HG03457 (cell line): ENCODE measurements around the gene VOPP1.
"Not testable (repeated sequence)": the region's sequence is repeated elsewhere in the genome, so short reads cannot be mapped to it uniquely, and the experiment has no call there.

Experiments
- ATAC-seq: cut with Tn5 transposase; IDR thresholded peaks from one replicate; pipeline ENCODE4 v1.9.1; 2021; ENCODE audit warnings: moderate number of reproducible peaks; ENCODE audit not compliant: unreplicated experiment

Gene VOPP1

DNA sequence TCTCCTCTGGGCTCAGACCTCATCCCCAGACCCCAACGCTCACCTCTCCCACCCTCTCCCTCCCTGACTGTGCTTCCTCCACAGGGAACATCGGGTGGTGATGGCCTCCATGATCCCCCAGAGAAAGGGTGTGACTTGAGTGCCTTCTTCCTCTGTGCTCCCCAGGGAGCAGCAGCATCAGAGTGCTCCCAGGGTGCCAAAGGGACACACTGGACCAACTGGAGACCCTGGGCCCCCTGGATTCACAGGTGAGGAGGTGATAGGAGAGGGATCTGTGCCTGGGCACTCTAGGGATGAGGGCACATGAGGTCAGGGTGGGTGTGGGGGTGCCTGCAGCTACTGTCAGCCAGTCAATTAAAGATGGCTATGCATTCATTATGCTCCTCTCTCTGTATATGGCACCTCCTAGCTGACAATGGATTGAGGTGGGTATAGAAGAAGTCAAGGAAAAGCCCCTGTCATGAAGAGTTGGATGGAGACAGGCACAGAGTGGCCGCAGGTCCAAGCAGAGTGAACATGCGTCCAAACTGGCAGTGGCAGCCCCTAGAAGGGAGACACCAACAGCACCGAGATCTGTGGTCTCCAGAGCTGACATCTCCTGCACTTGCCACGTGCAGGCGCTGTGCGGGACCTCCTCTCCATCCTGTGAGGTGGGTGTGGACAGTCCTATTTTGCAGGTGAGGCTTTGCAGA lies 15.5 kb upstream of the VOPP1 start:
- no peak for ATAC-seq

- not testable (repeated sequence) for ATAC-seq
Measured at GRCh38 chr7:55582656-55583055, 10.4 kb upstream of the VOPP1 start.

DNA sequence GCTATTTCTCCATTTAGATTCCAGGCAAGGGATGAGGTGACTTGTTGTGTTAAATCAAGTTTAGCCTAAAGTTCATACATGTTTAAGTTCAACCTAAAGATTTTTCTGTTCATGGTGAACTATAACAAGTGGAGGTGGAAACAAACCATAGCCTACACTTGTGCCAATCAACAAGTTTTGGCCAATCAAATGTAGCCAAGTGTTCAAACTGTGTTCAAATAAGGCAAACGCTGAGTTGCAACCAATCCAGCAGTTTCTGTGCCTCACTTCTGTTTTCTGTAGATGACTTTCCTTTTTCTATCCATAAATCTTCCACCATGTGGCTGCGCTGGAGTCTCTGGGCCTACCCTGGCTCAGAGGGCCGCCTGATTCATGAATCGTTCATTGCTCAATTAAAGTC lies 4.5 kb upstream of the VOPP1 start:
- ATAC-seq, result no peak

DNA sequence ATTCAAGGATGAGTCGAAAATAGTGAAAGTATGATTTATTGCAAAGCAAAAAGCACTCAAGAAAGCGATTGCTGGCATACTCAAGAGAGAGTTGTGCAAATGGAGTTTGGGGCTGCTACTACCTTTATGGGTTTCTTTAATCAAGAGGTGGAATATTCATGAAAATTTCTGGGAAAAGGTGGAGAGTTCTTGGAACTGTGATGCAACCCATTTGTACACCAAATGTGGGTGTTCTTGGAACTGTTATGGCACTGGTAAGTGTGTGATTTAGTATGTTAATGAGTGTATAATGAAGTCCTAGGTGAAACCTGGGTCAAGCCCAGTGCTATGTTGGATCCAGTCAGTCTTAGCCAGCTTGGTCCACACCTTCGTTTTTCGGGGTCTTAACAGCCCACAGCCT lies 3.4 kb upstream of the VOPP1 start:
- no peak for ATAC-seq

GRCh38 chr7:55575098-55575497 lies 2.8 kb upstream of the VOPP1 start:
- ATAC-seq, result no peak

- ATAC-seq, result no peak
Measured at GRCh38 chr7:55574051-55574717, 1.9 kb upstream of the VOPP1 start.

GRCh38 chr7:55573234-55573900 lies 1.1 kb upstream of the VOPP1 start:
- ATAC-seq, result no peak

GRCh38 chr7:55571511-55572377 lies 558 bp downstream of the VOPP1 start:
- ATAC-seq, result peak; percentile 11

DNA sequence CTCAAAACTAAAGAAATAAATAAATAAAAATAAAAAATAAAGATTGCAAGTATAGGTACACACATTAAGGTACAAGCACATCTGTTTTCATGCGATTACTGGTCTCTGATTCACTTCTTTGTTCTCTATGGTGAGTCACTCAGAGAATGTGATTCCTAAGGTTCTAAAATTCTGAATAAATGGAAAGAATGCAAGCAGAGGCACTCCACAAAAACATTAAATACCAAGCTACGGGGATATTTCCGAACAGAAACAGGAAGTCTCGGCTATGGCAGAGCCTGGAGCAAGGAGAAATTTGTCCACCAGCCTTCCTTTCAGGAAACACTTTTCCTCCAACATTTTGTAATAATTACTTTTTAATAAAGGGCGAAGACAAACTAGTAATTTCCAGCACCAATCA lies 1.4 kb downstream of the VOPP1 start:
- ATAC-seq, result no peak

DNA sequence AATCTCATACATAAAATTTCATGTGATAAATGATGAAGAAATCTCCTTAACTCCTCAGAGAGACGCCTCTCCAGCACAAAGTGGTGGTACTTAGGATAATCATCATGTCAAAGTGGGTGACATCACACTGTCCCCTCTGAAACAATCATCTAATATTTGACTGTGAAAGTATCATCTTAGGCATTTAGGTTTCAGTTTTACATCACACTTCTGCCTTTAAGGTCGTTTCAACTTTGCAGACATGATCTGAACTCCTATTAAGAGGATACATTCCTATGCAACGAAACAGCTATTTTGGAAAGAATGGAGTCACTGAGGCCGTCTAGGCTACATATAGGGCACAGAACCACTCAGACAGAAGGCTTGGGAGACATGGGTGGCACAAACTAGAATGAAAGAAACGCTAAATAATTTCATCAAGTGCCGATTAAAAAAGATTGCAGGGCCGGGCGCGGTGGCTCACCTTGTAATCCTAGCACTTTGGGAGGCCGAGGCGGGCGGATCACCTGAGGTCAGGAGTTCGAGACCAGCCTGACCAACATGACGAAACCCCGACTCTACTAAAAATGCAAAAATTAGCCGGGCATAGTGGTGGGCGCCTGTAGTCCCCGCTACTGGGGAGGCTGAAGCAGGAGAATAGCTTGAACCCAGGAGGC lies 2.0 kb downstream of the VOPP1 start:
- ATAC-seq, result peak; percentile 30

DNA sequence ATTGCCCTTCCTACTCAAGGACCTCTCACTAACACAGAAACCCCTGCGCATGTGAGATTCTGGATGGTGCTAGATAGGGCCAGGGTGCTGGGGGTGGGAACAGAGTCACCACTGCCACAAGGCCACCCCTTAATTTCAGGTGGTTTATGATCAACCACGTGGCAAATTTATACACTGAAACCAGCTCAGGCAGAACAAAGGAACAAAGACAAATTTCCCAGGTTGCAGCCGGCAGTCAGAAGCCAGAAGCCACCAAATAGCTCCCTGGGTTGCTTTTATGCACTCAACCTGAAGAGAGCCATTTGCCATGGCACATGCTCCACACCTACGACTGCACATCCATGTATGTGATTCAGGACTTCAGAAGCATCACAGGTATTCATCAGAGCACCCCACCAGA lies 2.5 kb downstream of the VOPP1 start:
- peak; percentile 34 for ATAC-seq

- no peak for ATAC-seq
Measured at GRCh38 chr7:55569269-55569663, 3.0 kb downstream of the VOPP1 start.

DNA sequence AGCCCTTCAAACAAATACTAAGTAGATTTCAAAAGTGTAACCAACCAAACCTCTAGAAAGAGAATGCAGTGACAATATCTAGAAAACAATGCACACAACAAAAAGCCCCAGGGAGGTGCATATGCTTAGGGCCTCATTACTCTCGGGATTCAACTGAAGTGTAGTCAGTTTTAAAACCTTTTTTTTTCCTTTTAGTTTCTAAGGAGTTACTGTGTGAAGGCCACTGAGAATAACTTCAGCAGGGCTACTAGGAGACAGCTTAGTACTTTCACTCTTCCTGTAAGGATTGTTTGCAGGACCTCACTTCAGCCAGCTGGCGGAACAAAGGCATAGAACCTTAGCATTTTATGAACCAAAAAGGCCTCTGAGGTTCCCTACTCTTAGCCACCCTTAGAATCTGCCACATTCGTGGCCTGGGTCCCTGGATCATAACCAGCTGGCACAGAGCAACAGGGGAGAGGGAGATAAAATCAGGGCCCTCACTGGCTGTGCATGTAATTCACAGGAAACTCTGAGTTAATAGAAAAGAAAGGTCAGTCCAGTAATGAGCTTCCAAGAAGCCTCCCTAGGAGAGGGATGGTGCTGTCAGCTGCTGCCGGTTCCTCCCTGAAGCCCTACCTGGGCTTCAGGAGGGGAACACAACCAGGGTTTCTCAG lies 3.6 kb downstream of the VOPP1 start:
- ATAC-seq, result no peak

DNA sequence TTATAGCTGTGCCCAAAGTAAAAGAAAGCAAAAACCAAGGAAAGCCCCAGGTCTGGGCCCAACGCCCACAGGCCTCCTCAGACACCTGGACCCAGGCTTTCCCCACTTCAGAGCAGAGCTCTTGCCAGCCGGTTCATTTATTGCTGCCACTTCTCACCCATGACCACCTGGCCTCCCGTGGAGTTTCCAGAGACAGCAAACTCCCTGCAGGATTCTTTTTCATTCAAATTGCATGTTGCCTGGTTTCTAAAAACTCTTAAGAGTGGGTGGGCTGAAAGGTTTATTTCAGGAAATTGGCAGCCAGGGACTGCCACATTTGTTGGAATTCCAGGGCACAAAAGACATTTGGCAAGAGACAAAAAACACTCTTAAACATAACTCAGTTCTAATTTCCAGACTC lies 4.7 kb downstream of the VOPP1 start:
- ATAC-seq, result no peak

GRCh38 chr7:55565681-55566080 lies 6.6 kb downstream of the VOPP1 start:
- ATAC-seq, result no peak

DNA sequence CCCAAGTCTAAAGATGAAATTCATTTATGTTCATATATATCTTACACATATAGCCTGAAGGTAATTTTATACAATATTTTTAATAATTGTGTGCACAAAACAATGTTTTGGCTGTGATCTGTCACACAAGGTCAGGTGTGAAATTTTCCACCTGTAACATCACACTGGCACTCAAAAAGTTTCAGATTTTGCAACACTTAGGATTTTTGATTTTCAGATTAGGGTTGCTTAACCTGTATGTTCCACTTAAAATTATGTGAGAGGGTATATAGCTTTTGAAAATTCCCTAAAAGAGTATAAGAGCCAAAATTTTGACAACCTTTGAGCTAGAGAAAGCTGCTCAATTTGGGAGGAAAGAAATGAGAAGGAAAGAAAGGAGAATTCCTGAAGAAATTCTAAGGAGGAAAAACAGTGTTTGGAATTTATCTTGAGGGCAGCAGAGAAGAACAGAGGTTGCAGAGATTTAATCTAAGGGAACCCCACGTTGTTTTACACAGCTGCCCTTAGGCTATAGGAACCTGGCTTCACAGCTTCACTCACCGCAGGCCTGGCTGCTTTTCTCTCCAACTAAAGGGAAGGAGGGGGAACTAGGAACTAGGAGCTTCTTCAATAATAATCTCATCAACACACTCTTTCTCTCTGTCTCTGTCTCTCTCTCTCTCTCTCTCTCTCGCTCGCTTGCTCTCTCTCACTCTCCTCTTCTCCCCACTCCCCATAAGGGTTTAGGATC lies 8.5 kb downstream of the VOPP1 start:
- no peak for ATAC-seq

GRCh38 chr7:55561690-55562089 lies 10.6 kb downstream of the VOPP1 start:
- ATAC-seq, result no peak

DNA sequence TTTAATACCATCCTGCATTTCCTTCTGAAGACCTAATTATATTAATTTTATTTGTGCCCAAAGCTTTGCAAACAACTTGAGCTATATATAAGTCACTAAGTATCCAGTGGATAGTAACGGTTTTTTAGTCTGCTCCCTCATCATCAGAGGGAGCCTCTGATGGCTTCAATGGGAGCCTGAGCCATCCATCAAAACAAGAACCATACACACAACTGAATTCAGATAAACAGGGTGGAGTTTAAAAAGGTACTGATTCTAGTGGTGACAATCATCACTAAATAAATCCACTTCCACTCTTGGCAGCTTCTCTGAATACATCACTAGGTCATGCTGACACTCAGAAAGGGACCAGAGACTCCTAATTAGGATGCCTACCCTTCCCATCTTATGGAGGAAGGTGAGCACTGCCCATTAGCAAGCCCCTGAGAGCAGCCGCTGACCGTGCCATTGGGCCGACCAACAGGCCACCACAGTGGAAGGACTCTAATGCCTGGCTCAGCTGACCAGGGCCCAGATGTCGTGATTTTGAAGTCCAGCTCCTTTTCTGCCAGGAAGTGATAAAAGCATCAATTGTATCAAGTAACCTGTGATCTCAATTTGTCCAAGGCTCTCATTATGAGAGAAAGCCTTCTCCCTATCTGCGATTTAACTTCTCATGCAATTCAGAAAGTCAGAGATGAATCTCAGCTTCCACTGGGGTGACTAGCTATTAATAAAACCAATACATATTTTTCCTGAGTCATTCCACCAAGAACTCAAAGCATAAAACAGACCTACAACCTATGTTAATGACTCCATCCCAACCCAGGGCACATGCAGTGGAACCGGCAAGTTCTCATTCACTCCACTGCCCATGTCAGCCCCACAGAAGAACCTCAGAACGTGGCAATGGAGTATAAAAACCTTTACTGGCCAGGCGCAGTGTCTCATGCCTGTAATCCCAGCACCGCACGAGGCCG lies 13.1 kb downstream of the VOPP1 start:
- ATAC-seq, result no peak
